Measurements from ENCODE around the gene MOB3B. TPM values are rescaled to one million over a fixed set of nuclear protein-coding genes. Genes with fewer than 3 reads are reported as not detected.

MOB3B gene
- total and polyA plus RNA-seq, 2 donors: 2.3 to 7.8 TPM

GRCh38 chr9:27356446-27356845, 173.2 kb downstream of the MOB3B start:
- Histone ChIP-seq H3K4me1 (ENCODE audit: control insufficient read depth in 2 of 2, insufficient read depth in 2 of 2, low read length in 2 of 2) (peaks cover 0 to 3% of the 10 kb centered on the region in 2 donors), H3K27ac (ENCODE audit: low read depth in 1 of 2, low read length in 1 of 2) (no peak overlapping the region), H3K4me3 (ENCODE audit: low read length in 2 of 2) (no peak overlapping the region), H3K9me3 (ENCODE audit: control insufficient read depth in 2 of 2, insufficient read depth in 1 of 2, low read length in 1 of 2) (no peaks in the 10 kb centered on the region), H3K36me3 (ENCODE audit: control insufficient read depth in 2 of 2, insufficient read depth in 2 of 2, low read length in 1 of 2) (no peaks in the 10 kb centered on the region), H3K27me3 (ENCODE audit: control insufficient read depth in 2 of 2, insufficient read depth in 1 of 2, low read length in 1 of 2) (no peaks in the 10 kb centered on the region)
- DNase-seq (ENCODE audit: low read depth in 6 of 9, low spot score in 9 of 9): no peak
- 82% methylated on average over 2 of the region's 2 CpGs for WGBS

DNA sequence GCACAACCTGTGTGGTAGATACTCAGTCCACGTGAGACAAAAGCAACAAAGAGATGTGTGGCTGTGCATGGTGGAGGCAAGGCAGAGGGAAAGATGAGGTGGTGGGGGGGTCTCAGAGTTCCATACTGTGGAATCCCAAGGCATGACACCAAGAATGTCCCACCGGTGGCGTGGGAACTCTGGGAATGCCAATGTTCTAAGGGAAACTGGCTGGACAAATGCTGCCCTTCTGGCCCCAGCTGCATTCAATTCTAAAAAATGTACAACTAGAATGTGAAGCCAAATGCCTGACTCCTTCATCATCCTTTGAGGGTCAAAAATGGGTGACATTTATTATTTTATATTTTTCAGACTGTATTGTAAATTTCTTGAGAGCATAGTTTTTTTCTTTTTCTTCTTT, 174.4 kb downstream of the MOB3B start:
- peaks cover 0 to 3% of the 10 kb centered on the region in 2 donors for H3K4me1 ChIP-seq (ENCODE audit: control insufficient read depth in 2 of 2, insufficient read depth in 2 of 2, low read length in 2 of 2)
- no peaks in the 10 kb centered on the region for H3K27me3 ChIP-seq (ENCODE audit: control insufficient read depth in 2 of 2, insufficient read depth in 1 of 2, low read length in 1 of 2)
- H3K4me3 ChIP-seq (ENCODE audit: low read length in 2 of 2): no peak overlapping the region
- H3K27ac ChIP-seq (ENCODE audit: low read depth in 1 of 2, low read length in 1 of 2): no peak overlapping the region
- 94% methylated on average over 3 of the region's 3 CpGs for WGBS
- no peaks in the 10 kb centered on the region for H3K36me3 ChIP-seq (ENCODE audit: control insufficient read depth in 2 of 2, insufficient read depth in 2 of 2, low read length in 1 of 2)
- no peaks in the 10 kb centered on the region for H3K9me3 ChIP-seq (ENCODE audit: control insufficient read depth in 2 of 2, insufficient read depth in 1 of 2, low read length in 1 of 2)
- DNase-seq (ENCODE audit: low read depth in 6 of 9, low spot score in 9 of 9): no peak

- no peak overlapping the region for H3K27ac ChIP-seq (ENCODE audit: low read depth in 1 of 2, low read length in 1 of 2)
- H3K27me3 ChIP-seq (ENCODE audit: control insufficient read depth in 2 of 2, insufficient read depth in 1 of 2, low read length in 1 of 2): no peaks in the 10 kb centered on the region
- 84% methylated on average over 5 of the region's 5 CpGs for WGBS
- H3K4me1 ChIP-seq (ENCODE audit: control insufficient read depth in 2 of 2, insufficient read depth in 2 of 2, low read length in 2 of 2): peaks cover 0 to 3% of the 10 kb centered on the region in 2 donors
- no peak for DNase-seq (ENCODE audit: low read depth in 6 of 9, low spot score in 9 of 9)
- no peak overlapping the region for H3K4me3 ChIP-seq (ENCODE audit: low read length in 2 of 2)
- no peaks in the 10 kb centered on the region for H3K36me3 ChIP-seq (ENCODE audit: control insufficient read depth in 2 of 2, insufficient read depth in 2 of 2, low read length in 1 of 2)
- H3K9me3 ChIP-seq (ENCODE audit: control insufficient read depth in 2 of 2, insufficient read depth in 1 of 2, low read length in 1 of 2): no peaks in the 10 kb centered on the region
Measured at GRCh38 chr9:27353474-27354229, 176.0 kb downstream of the MOB3B start.

DNA sequence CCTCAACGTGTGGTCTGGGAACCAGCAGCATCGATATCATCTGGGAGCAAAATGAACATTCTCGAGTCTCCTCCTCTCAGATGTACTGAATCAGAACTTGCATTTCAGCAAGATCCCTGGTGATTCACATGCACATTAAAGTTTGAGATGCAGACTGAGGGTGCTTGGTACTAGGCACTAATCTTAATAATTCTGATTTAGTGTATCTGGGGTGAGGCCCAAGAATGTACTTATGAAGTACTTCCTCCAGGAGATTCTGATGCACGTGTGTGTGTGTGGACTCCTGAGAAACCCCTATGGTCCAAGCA, 176.5 kb downstream of the MOB3B start:
- no peaks in the 10 kb centered on the region for H3K36me3 ChIP-seq (ENCODE audit: control insufficient read depth in 2 of 2, insufficient read depth in 2 of 2, low read length in 1 of 2)
- 80% methylated on average over 4 of the region's 4 CpGs for WGBS
- no peak overlapping the region for H3K27ac ChIP-seq (ENCODE audit: low read depth in 1 of 2, low read length in 1 of 2)
- no peak overlapping the region for H3K4me3 ChIP-seq (ENCODE audit: low read length in 2 of 2)
- peaks cover 0 to 3% of the 10 kb centered on the region in 2 donors for H3K4me1 ChIP-seq (ENCODE audit: control insufficient read depth in 2 of 2, insufficient read depth in 2 of 2, low read length in 2 of 2)
- DNase-seq (ENCODE audit: low read depth in 6 of 9, low spot score in 9 of 9): no peak
- H3K9me3 ChIP-seq (ENCODE audit: control insufficient read depth in 2 of 2, insufficient read depth in 1 of 2, low read length in 1 of 2): no peaks in the 10 kb centered on the region
- H3K27me3 ChIP-seq (ENCODE audit: control insufficient read depth in 2 of 2, insufficient read depth in 1 of 2, low read length in 1 of 2): no peaks in the 10 kb centered on the region

DNA sequence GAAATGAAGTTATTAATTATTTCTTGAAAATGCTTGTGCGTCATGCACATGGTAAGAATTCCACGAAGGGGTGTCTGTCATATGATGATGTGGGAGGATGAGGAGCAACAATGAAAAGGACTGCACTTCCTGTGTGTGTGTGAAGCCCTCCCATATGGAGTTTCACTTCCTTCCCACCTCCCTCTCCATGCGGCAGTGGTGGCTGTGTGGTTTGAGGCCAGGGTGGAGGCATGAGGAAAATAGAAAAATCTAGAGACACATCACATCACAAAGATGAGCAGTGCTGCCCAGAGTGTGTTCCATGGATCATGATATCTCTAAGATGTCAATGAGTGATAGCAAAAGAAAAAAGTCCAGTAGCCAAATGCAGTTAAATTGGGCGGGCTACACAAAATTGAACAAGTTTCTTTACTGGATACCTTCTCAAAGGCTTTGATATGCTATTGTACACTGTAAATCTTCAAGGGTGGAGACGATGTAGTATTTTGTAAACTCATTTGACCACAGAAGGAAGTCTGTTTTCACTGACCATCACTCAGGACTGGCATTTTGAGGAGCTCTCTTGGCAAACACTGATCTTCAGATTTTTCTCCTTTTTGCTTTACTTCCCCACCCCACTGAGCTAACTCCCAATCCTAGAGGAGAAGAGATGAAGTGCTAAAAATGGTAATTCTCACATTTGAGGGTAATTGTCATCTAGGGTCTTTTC, 177.0 kb downstream of the MOB3B start:
- no peak overlapping the region for H3K4me3 ChIP-seq (ENCODE audit: low read length in 2 of 2)
- no peak overlapping the region for H3K27ac ChIP-seq (ENCODE audit: low read depth in 1 of 2, low read length in 1 of 2)
- H3K4me1 ChIP-seq (ENCODE audit: control insufficient read depth in 2 of 2, insufficient read depth in 2 of 2, low read length in 2 of 2): peaks cover 0 to 3% of the 10 kb centered on the region in 2 donors

GRCh38 chr9:27351438-27351837, 178.2 kb downstream of the MOB3B start:
- Histone ChIP-seq H3K27me3 (ENCODE audit: control insufficient read depth in 2 of 2, insufficient read depth in 1 of 2, low read length in 1 of 2) (no peaks in the 10 kb centered on the region), H3K4me3 (ENCODE audit: low read length in 2 of 2) (no peak overlapping the region), H3K36me3 (ENCODE audit: control insufficient read depth in 2 of 2, insufficient read depth in 2 of 2, low read length in 1 of 2) (no peaks in the 10 kb centered on the region), H3K9me3 (ENCODE audit: control insufficient read depth in 2 of 2, insufficient read depth in 1 of 2, low read length in 1 of 2) (no peaks in the 10 kb centered on the region), H3K4me1 (ENCODE audit: control insufficient read depth in 2 of 2, insufficient read depth in 2 of 2, low read length in 2 of 2) (peaks cover 0 to 3% of the 10 kb centered on the region in 2 donors), H3K27ac (ENCODE audit: low read depth in 1 of 2, low read length in 1 of 2) (no peak overlapping the region)
- WGBS: 98% methylated on average over 2 of the region's 2 CpGs
- DNase-seq (ENCODE audit: low read depth in 6 of 9, low spot score in 9 of 9): no peak

More for the DNA sequence above, 177.0 kb downstream of the MOB3B start:
- no peaks in the 10 kb centered on the region for H3K36me3 ChIP-seq (ENCODE audit: control insufficient read depth in 2 of 2, insufficient read depth in 2 of 2, low read length in 1 of 2)
- DNase-seq (ENCODE audit: low read depth in 6 of 9, low spot score in 9 of 9): no peak
- no peaks in the 10 kb centered on the region for H3K27me3 ChIP-seq (ENCODE audit: control insufficient read depth in 2 of 2, insufficient read depth in 1 of 2, low read length in 1 of 2)
- H3K9me3 ChIP-seq (ENCODE audit: control insufficient read depth in 2 of 2, insufficient read depth in 1 of 2, low read length in 1 of 2): no peaks in the 10 kb centered on the region
- 57% methylated on average over 5 of the region's 5 CpGs for WGBS

DNA sequence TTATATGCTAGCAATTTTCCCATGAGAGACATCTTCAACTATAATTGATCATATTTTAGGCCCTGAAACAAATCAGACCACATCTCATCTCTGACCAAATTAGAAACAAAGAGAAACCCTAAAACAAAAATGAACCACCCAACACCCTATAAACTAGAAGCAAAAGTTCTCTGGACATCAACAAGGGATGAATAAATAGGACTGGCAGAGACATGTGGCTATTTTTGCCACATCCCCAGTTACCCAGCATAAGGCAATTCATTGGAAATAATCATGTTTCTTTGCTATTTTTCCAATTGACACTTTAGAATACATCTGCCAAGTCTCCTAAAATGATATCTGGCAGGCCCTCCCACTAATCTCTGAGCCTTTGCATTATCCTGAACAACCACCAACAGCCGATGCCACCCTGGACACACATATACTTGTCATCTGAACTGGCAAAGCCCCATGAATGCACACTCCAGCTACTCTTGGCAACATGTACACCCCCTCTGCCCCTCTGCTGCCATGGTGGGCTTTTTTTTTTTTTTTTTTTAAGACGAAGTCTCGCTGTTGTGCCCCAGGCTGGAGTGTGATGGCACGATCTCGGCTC, 179.1 kb downstream of the MOB3B start:
- Histone ChIP-seq H3K4me1 (ENCODE audit: control insufficient read depth in 2 of 2, insufficient read depth in 2 of 2, low read length in 2 of 2) (peaks cover 0 to 3% of the 10 kb centered on the region in 2 donors), H3K27ac (ENCODE audit: low read depth in 1 of 2, low read length in 1 of 2) (no peak overlapping the region), H3K4me3 (ENCODE audit: low read length in 2 of 2) (no peak overlapping the region), H3K36me3 (ENCODE audit: control insufficient read depth in 2 of 2, insufficient read depth in 2 of 2, low read length in 1 of 2) (no peaks in the 10 kb centered on the region), H3K27me3 (ENCODE audit: control insufficient read depth in 2 of 2, insufficient read depth in 1 of 2, low read length in 1 of 2) (no peaks in the 10 kb centered on the region), H3K9me3 (ENCODE audit: control insufficient read depth in 2 of 2, insufficient read depth in 1 of 2, low read length in 1 of 2) (no peaks in the 10 kb centered on the region)
- DNase-seq (ENCODE audit: low read depth in 6 of 9, low spot score in 9 of 9): no peak
- WGBS: 97% methylated on average over 5 of the region's 5 CpGs

GRCh38 chr9:27349698-27350080, 179.9 kb downstream of the MOB3B start:
- WGBS: 96% methylated on average over 1 of the region's 1 CpG
- Histone ChIP-seq H3K27me3 (ENCODE audit: control insufficient read depth in 2 of 2, insufficient read depth in 1 of 2, low read length in 1 of 2) (no peaks in the 10 kb centered on the region), H3K4me3 (ENCODE audit: low read length in 2 of 2) (no peak overlapping the region), H3K36me3 (ENCODE audit: control insufficient read depth in 2 of 2, insufficient read depth in 2 of 2, low read length in 1 of 2) (no peaks in the 10 kb centered on the region), H3K27ac (ENCODE audit: low read depth in 1 of 2, low read length in 1 of 2) (no peak overlapping the region), H3K9me3 (ENCODE audit: control insufficient read depth in 2 of 2, insufficient read depth in 1 of 2, low read length in 1 of 2) (no peaks in the 10 kb centered on the region), H3K4me1 (ENCODE audit: control insufficient read depth in 2 of 2, insufficient read depth in 2 of 2, low read length in 2 of 2) (peaks cover 0 to 3% of the 10 kb centered on the region in 2 donors)
- DNase-seq (ENCODE audit: low read depth in 6 of 9, low spot score in 9 of 9): no peak
